Calu3 (cell line): Measurements from ENCODE around the gene PARP12. TPM values are rescaled to one million over a fixed set of nuclear protein-coding genes. Genes with fewer than 3 reads are reported as not detected.

Experiments
- BruUV-seq: library from RNA; stranded (reverse); fragments of 400-500 nt; replicated peaks from 2 replicates; lab custom pipeline; 2021; lab: Mats Ljungman, UMichigan
- CTCF ChIA-PET: fragments of 300-600 bp; sonication (Branson Sonifier 250); formaldehyde crosslinking; loops from one replicate; lab custom pipeline; 2022; ENCODE audit warnings: antibody characterized with exemption; lab: Charles Lee
- DNase-seq: peaks from one replicate; pipeline ENCODE4 v3.0.0; 2022
- H3K27ac Mint-ChIP-seq: one replicate; pipeline ENCODE4 v1.8.0; 2022; ENCODE audit warnings: mixed read lengths; ENCODE audit not compliant: unreplicated experiment
- H3K27me3 Mint-ChIP-seq: one replicate; pipeline ENCODE4 v1.8.0; 2022; ENCODE audit warnings: mixed read lengths; ENCODE audit not compliant: unreplicated experiment
- H3K36me3 Mint-ChIP-seq: one replicate; pipeline ENCODE4 v1.8.0; 2022; ENCODE audit warnings: mild to moderate bottlenecking, moderate library complexity, mixed read lengths; ENCODE audit not compliant: insufficient read depth, unreplicated experiment
- H3K4me1 Mint-ChIP-seq: one replicate; pipeline ENCODE4 v1.8.0; 2022; ENCODE audit warnings: mild to moderate bottlenecking, low read depth, mixed read lengths; ENCODE audit not compliant: unreplicated experiment
- H3K4me3 Mint-ChIP-seq: one replicate; pipeline ENCODE4 v1.8.0; 2022; ENCODE audit warnings: mild to moderate bottlenecking, low read depth, moderate library complexity, mixed read lengths; ENCODE audit not compliant: unreplicated experiment
- H3K9me3 Mint-ChIP-seq: one replicate; pipeline ENCODE4 v1.8.0; 2022; ENCODE audit warnings: low read depth, mixed read lengths; ENCODE audit not compliant: unreplicated experiment
- intact Hi-C: fragments of 100-400 bp; cut with micrococcal nuclease; formaldehyde crosslinking; loops from one replicate; pipeline ENCODE4 v1.10.0; 2022; ENCODE audit not compliant: unreplicated experiment
- total RNA-seq: library from RNA; stranded (reverse); gene quantifications from 2 replicates; pipeline ENCODE4 v1.2.3, GENCODE V29; 2022
- TF ChIP-seq, protein P1 (sequence below): fragments of 200-600 bp; IDR thresholded peaks from one replicate; pipeline ENCODE4 v1.8.0; 2022; ENCODE audit warnings: antibody characterized with exemption; ENCODE audit not compliant: unreplicated experiment

Gene PARP12
- total RNA-seq, 1 experiment from 2014 or later: 66.6 TPM

GRCh38 chr7:140056431-140057142 lies 6.2 kb downstream of the PARP12 start:
- TF ChIP-seq, protein P1, sequence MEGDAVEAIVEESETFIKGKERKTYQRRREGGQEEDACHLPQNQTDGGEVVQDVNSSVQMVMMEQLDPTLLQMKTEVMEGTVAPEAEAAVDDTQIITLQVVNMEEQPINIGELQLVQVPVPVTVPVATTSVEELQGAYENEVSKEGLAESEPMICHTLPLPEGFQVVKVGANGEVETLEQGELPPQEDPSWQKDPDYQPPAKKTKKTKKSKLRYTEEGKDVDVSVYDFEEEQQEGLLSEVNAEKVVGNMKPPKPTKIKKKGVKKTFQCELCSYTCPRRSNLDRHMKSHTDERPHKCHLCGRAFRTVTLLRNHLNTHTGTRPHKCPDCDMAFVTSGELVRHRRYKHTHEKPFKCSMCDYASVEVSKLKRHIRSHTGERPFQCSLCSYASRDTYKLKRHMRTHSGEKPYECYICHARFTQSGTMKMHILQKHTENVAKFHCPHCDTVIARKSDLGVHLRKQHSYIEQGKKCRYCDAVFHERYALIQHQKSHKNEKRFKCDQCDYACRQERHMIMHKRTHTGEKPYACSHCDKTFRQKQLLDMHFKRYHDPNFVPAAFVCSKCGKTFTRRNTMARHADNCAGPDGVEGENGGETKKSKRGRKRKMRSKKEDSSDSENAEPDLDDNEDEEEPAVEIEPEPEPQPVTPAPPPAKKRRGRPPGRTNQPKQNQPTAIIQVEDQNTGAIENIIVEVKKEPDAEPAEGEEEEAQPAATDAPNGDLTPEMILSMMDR: no peak
- Mint-ChIP-seq H3K27ac (no peak overlapping the region), H3K9me3 (no peaks in the 10 kb centered on the region), H3K4me3 (no peak overlapping the region), H3K36me3 (peaks cover 14% of the 10 kb centered on the region), H3K4me1 (peaks cover 34% of the 10 kb centered on the region), H3K27me3 (no peaks in the 10 kb centered on the region)
- BruUV-seq: no TSS peak
- intact Hi-C loops: loop anchor here (5.0 kb wide), 1 partner anchor 421 kb away; the partner anchor contains the start of gene MKRN1
- DNase-seq: no peak
- CTCF ChIA-PET: no interaction called here

DNA sequence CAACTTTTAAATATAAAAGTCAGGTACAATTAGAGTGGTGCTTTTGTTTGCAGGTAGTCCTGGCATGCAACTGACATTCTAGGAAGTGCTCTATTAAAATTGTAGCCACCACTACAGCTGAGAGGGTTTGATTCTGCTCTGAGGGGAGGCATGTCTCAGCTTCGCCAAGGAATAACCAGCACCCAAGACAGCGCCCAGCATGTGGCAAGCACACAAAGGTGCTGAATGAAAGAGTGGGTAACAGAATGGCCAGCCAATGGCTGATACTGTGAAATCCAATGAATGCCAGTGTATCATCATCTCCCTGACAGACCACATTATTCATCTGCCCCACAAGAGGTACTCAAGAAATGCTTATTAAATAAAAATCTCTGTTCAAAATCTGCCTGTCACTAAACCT lies 6.9 kb downstream of the PARP12 start:
- BruUV-seq: no TSS peak
- CTCF ChIA-PET: no interaction called here
- no peak for DNase-seq
- Mint-ChIP-seq H3K4me1 (peaks cover 26% of the 10 kb centered on the region), H3K27me3 (no peaks in the 10 kb centered on the region), H3K4me3 (no peak overlapping the region), H3K9me3 (no peaks in the 10 kb centered on the region), H3K27ac (no peak overlapping the region), H3K36me3 (peaks cover 11% of the 10 kb centered on the region)
- TF ChIP-seq, protein P1: no peak
- intact Hi-C loops: loop anchor here (5.0 kb wide), 1 partner anchor 421 kb away; the partner anchor contains the start of gene MKRN1

DNA sequence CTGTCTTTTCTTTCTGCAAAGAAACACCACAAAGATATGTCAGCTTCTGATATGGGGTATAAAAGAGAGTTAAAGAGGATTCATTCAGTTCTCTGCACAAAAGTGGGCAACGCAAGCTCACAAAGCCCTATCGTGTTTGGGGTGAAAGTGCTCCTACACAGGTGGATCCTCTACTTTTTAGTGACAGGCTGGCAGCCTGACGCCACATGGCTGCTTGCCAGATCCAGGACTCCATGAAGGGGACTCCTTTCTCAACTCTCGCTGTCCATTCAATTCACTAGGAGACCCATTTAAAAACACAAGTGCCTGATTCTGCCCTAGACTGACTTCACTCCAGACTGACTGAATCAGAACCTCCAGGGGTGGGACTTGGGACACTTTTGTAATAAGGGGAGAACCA lies 8.0 kb downstream of the PARP12 start:
- Mint-ChIP-seq H3K27ac (no peak overlapping the region), H3K27me3 (no peaks in the 10 kb centered on the region), H3K4me3 (no peak overlapping the region), H3K36me3 (peaks cover 11% of the 10 kb centered on the region), H3K9me3 (no peaks in the 10 kb centered on the region), H3K4me1 (peaks cover 23% of the 10 kb centered on the region)
- BruUV-seq: no TSS peak
- CTCF ChIA-PET: interaction anchor here (0.6 kb wide), 1 partner anchor 998 kb away, joined by 3 read pairs; no protein-coding TSS in a partner anchor
- no peak for DNase-seq
- TF ChIP-seq, protein P1: no peak
- intact Hi-C loops: loop anchor here (5.0 kb wide), 1 partner anchor 423 kb away; the partner anchor contains the start of gene MKRN1

DNA sequence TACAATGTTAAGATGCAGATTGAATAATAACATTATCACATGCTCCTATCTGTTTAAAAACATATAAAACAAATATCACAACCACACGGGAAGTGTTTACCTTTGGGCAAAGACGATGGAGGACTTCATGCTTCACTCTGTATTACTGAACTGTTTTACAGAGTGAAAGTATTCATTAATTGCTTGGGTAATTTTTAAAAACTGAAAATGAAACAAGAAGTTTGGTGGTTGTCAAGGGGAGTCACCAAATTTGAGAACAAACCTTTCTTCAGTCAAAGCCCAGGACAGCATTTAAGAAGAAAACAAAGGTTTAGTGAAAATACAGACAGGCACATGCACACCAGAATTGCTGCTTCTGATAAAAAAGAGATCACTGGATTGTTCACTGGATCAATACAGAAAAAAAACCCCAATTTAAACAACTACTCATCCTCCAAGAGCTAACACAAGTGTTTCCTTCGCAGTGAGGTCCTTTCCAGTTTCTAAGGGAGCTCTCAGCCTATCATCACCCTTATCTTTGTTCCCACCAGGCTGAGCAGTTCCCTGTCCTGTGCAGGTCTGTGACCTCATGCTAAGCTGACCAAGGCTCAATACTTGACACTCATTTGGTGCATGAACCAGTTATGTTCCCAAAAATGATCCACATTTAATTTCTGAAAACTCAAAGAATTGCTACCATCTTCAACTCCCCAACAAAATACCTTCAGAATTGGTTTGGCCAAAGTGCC lies 8.8 kb downstream of the PARP12 start:
- H3K36me3 Mint-ChIP-seq: peaks cover 5% of the 10 kb centered on the region
- intact Hi-C loops: no loop called here
- H3K4me1 Mint-ChIP-seq: peaks cover 23% of the 10 kb centered on the region
- CTCF ChIA-PET: interaction anchor here (0.6 kb wide), 1 partner anchor 998 kb away, joined by 3 read pairs; no protein-coding TSS in a partner anchor
- no peak overlapping the region for H3K4me3 Mint-ChIP-seq
- H3K27ac Mint-ChIP-seq: no peak overlapping the region
- H3K27me3 Mint-ChIP-seq: no peaks in the 10 kb centered on the region
- TF ChIP-seq, protein P1: no peak
- H3K9me3 Mint-ChIP-seq: no peaks in the 10 kb centered on the region
- BruUV-seq: no TSS peak
- no peak for DNase-seq
